ENCODE data around the gene CAMK2N2. TPM values are rescaled to one million over a fixed set of nuclear protein-coding genes. Genes with fewer than 3 reads are reported as not detected.
A peak's percentile ranks its signal among the peaks of the same experiment; 100 is the strongest.

Gene CAMK2N2
- total RNA-seq, 6 experiments from 2014 or later = 0.21 to 0.42 (median 0.24) TPM; not detected in 3

DNA sequence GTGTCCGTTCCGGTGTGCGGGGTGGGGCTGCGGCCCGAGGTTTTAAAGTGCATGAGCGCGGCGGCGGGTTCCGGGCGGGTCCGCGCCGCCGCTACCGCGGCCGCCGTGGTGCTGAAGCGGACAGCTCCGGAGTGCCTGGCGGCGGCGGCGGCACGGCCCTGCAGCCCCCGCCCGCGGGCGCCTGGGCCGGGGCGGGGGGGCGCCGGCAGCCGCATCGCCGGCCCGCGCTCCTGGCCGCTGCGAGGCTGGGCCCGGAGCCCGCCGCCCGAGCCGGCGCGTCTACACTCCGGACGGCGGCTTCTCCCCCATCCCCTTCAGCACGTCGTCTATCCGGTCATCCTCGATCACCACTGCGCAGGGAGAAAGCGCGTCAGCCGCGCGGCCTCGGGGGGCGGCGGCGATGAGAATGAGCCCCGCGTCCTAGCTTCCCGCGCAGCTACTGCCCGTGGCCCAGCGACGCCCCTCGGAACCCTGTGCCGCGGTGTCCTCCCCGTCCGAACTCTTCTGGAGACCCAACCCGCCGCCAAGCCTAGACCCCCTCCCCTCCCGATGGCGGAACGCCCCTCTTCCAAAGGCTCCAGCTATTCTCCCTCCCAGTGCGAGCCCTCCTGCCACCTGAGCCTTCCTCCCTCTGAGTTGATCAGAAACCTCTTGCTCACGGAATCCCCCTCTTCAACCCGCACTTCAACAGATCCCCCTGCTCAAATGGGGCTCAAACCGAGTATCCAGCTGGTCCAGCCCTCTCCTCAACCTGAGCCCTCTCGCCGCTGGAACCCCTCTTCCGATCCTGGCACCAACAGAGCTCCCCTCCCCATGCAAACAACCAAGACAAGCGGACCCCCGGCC lies 1.3 kb downstream of the CAMK2N2 start:
- intact Hi-C loops (cut with DNase I) = no loop called here
- 4% methylated on average over 10 of the region's 91 CpGs for WGBS (ENCODE audit: insufficient coverage, low coverage, low lambda C conversion rate, missing lambda C conversion rate)
- peaks cover 0 to 19% (median 0%) of the 10 kb centered on the region in 4 donors for H3K4me1 ChIP-seq
- H3K27me3 ChIP-seq = no peaks in the 10 kb centered on the region
- DNase-seq (peak in 1 of 3 donors; percentile 45), ATAC-seq (peak; percentile 30 to 74 (median 41))
- TF ChIP-seq POLR2A (IDR thresholded peaks at IDR 0.05) = no peak
- TF ChIP-seq, protein P1, sequence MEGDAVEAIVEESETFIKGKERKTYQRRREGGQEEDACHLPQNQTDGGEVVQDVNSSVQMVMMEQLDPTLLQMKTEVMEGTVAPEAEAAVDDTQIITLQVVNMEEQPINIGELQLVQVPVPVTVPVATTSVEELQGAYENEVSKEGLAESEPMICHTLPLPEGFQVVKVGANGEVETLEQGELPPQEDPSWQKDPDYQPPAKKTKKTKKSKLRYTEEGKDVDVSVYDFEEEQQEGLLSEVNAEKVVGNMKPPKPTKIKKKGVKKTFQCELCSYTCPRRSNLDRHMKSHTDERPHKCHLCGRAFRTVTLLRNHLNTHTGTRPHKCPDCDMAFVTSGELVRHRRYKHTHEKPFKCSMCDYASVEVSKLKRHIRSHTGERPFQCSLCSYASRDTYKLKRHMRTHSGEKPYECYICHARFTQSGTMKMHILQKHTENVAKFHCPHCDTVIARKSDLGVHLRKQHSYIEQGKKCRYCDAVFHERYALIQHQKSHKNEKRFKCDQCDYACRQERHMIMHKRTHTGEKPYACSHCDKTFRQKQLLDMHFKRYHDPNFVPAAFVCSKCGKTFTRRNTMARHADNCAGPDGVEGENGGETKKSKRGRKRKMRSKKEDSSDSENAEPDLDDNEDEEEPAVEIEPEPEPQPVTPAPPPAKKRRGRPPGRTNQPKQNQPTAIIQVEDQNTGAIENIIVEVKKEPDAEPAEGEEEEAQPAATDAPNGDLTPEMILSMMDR (IDR thresholded peaks at IDR 0.05) = no peak
- H3K36me3 ChIP-seq = no peaks in the 10 kb centered on the region
- no peak overlapping the region for H3K27ac ChIP-seq
- H3K4me3 ChIP-seq = no peak overlapping the region
- H3K9me3 ChIP-seq = no peaks in the 10 kb centered on the region

DNA sequence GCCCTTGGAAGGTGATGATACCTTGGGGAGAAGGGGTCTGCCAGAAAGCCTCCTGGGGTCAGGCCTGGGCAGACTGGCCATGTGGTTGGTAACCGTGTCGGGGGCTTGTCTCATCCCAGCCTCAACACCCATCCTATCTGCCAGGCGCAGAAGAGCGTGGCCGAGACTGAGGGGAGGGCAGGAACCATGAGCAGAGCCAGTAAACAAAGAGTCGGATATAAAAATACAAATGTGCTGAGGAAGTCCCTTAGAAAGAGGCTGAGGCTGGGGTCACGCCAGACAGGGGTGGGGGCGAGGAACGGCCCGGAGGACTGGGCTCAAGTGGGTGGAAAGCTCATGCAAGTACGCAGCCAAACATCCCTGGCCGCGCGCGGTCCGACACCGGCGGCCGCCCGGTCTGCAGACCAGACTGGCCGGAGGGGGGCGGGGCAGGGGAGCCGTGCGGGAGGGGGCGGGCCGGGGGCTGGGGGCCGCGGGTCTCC lies 1.9 kb downstream of the CAMK2N2 start:
- H3K27me3 ChIP-seq = no peaks in the 10 kb centered on the region
- whole genome bisulfite sequencing (ENCODE audit: insufficient coverage, low coverage, low lambda C conversion rate, missing lambda C conversion rate) = 52% methylated on average over 8 of the region's 28 CpGs
- DNase-seq = no peak
- intact Hi-C loops (cut with DNase I) = no loop called here
- TF ChIP-seq POLR2A (IDR thresholded peaks at IDR 0.05) = no peak
- TF ChIP-seq, protein P1 (IDR thresholded peaks at IDR 0.05) = no peak
- H3K4me1 ChIP-seq = peaks cover 0 to 19% (median 0%) of the 10 kb centered on the region in 4 donors
- no peaks in the 10 kb centered on the region for H3K36me3 ChIP-seq
- no peaks in the 10 kb centered on the region for H3K9me3 ChIP-seq
- H3K27ac ChIP-seq = no peak overlapping the region
- peak in 1 of 4 donors; percentile 5 for ATAC-seq
- no peak overlapping the region for H3K4me3 ChIP-seq

DNA sequence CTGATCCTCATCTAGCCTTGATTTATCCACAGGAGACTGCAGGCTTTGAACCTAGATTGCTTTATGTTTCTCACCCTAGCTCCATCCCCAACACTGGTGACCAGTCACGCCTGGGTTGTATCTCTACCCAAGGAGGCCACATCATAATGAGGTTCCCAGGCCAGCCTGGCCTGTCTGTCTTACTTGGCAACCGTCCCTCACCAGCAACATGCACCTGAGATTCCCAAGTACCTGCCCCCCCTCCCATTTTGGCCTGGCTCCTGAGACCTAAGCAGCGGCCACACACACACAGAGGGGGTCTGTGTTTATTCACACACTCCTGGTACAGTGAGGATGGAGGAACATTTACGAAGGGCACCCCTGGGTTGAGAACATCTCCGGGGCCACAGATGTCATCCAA lies 2.4 kb downstream of the CAMK2N2 start:
- ATAC-seq (no peak), DNase-seq (no peak)
- no peaks in the 10 kb centered on the region for H3K9me3 ChIP-seq
- no peak overlapping the region for H3K27ac ChIP-seq
- WGBS (ENCODE audit: insufficient coverage, low coverage, low lambda C conversion rate, missing lambda C conversion rate) = 95% methylated on average over 4 of the region's 5 CpGs
- no peak overlapping the region for H3K4me3 ChIP-seq
- H3K36me3 ChIP-seq = no peaks in the 10 kb centered on the region
- peaks cover 0 to 19% (median 0%) of the 10 kb centered on the region in 4 donors for H3K4me1 ChIP-seq
- TF ChIP-seq POLR2A (IDR thresholded peaks at IDR 0.05) = no peak
- TF ChIP-seq, protein P1 (IDR thresholded peaks at IDR 0.05) = no peak
- intact Hi-C loops (cut with DNase I) = no loop called here
- H3K27me3 ChIP-seq = no peaks in the 10 kb centered on the region

DNA sequence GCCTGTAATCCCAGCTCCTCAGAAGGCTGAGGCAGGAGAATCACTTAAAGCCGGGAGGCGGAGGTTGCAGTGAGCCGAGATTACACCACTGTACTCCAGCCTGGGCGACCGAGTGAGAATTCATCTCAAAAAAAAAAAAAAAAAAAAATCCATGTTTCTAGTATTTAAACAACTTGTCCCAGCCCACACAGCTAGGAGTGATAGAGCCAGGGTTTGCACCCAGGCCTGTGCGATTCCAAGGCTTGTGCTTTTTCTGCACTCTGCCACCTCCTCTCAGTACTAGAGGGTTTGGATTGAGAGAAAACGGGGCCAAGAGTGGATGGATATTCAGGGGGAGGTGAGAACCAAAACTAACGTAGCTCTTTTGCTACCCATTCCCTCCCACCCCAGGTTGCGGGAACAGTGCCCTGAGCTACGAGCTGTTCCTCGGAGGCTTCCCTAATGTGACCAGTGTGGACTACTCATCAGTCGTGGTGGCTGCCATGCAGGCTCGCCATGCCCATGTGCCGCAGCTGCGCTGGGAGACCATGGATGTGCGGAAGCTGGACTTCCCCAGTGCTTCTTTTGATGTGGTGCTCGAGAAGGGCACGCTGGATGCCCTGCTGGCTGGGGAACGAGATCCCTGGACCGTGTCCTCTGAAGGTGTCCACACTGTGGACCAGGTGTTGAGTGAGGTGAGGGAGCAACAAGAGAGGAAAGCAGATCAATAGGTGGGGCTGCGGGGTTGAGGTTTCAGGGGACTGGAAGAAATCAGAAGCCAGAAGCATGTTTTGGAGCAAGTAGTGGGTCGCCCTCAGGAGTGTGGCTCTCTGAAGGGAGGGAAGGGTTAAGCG lies 4.1 kb downstream of the CAMK2N2 start:
- no peak overlapping the region for H3K4me3 ChIP-seq
- no peaks in the 10 kb centered on the region for H3K36me3 ChIP-seq
- intact Hi-C loops (cut with DNase I) = no loop called here
- no peak for TF ChIP-seq POLR2A (IDR thresholded peaks at IDR 0.05)
- TF ChIP-seq, protein P1 (IDR thresholded peaks at IDR 0.05) = no peak
- no peaks in the 10 kb centered on the region for H3K27me3 ChIP-seq
- H3K4me1 ChIP-seq = peaks cover 0 to 14% (median 0%) of the 10 kb centered on the region in 4 donors
- DNase-seq = no peak
- 94% methylated on average over 22 of the region's 23 CpGs for WGBS (ENCODE audit: insufficient coverage, low coverage, low lambda C conversion rate, missing lambda C conversion rate)
- H3K9me3 ChIP-seq = no peaks in the 10 kb centered on the region
- ATAC-seq = no peak
- no peak overlapping the region for H3K27ac ChIP-seq

Measured in right lobe of liver (tissue), 6 donors.